SK-N-MC (cell line): ENCODE results near the gene ASB10.

Source experiments
- EZH2 ChIP-seq: fragments of 200-600 bp; sonication (generic); IDR thresholded peaks from one replicate; pipeline ENCODE4 v1.6.1; 2017; ENCODE audit warnings: antibody characterized with exemption
- FOXP2 ChIP-seq: optimal IDR thresholded peaks from 2 replicates; pipeline ENCODE3; 2011; ENCODE audit warnings: mild to moderate bottlenecking, moderate library complexity; ENCODE audit not compliant: insufficient read depth; ENCODE audit errors: extremely low read length, control extremely low read depth
- POLR2AphosphoS5 ChIP-seq: IDR thresholded peaks from 2 replicates; pipeline ENCODE4 v1.6.1; 2012; ENCODE audit warnings: mild to moderate bottlenecking, low read depth, low read length, borderline replicate concordance

- TF ChIP-seq EZH2: no peak
- TF ChIP-seq POLR2AphosphoS5: no peak
- no peak for TF ChIP-seq FOXP2
Measured at GRCh38 chr7:151209588-151209987, 22.5 kb upstream of the ASB10 start.
